GM18867 (cell line): ENCODE data around the gene TNIP2.
A peak's percentile ranks its signal among the peaks of the same experiment; 100 is the strongest.

Experiments used
- ATAC-seq: cut with Tn5 transposase; IDR thresholded peaks from one replicate; pipeline ENCODE4 v1.9.1; 2021; ENCODE audit warnings: mild to moderate bottlenecking, moderate library complexity; ENCODE audit not compliant: unreplicated experiment

Gene TNIP2

GRCh38 chr4:2755821-2756690, at the start of gene TNIP2:
Gene TNIP2, minus strand, starts transcription at chr4:2756336. Its CDS starts 47 bp downstream, at chr4:2756289.
- peak; percentile 59 for ATAC-seq

- ATAC-seq, result no peak
These were observed 48.9 kb upstream of the TNIP2 start for GRCh38 chr4:2804973-2805501.

GRCh38 chr4:2804449-2804972, 48.4 kb upstream of the TNIP2 start:
- no peak for ATAC-seq

GRCh38 chr4:2803624-2804448, 47.7 kb upstream of the TNIP2 start:
- no peak for ATAC-seq

- ATAC-seq, result no peak
These were observed 46.7 kb upstream of the TNIP2 start for GRCh38 chr4:2802618-2803531.

- ATAC-seq, result no peak
These were observed 44.8 kb upstream of the TNIP2 start for GRCh38 chr4:2800691-2801596.

- ATAC-seq, result no peak
These were observed 44.0 kb upstream of the TNIP2 start for GRCh38 chr4:2799971-2800690.

- no peak for ATAC-seq
These were observed 43.2 kb upstream of the TNIP2 start for GRCh38 chr4:2799224-2799911.

GRCh38 chr4:2798399-2799223, 42.5 kb upstream of the TNIP2 start:
- peak; percentile 33 for ATAC-seq

GRCh38 chr4:2797545-2798305, 41.6 kb upstream of the TNIP2 start:
- no peak for ATAC-seq

GRCh38 chr4:2796849-2797544, 40.9 kb upstream of the TNIP2 start:
- ATAC-seq, result no peak

GRCh38 chr4:2795893-2796848, 40.0 kb upstream of the TNIP2 start:
- ATAC-seq, result no peak

- no peak for ATAC-seq
These were observed 39.3 kb upstream of the TNIP2 start for GRCh38 chr4:2795300-2795892.
